HG03135 (cell line): ENCODE measurements around the gene STX2.
"Not testable (repeated sequence)": the region's sequence is repeated elsewhere in the genome, so short reads cannot be mapped to it uniquely, and the experiment has no call there.

Experiments
- ATAC-seq: cut with Tn5 transposase; IDR thresholded peaks from one replicate; pipeline ENCODE4 v1.9.1; 2021; ENCODE audit warnings: mild to moderate bottlenecking, moderate library complexity; ENCODE audit not compliant: unreplicated experiment

STX2 gene

DNA sequence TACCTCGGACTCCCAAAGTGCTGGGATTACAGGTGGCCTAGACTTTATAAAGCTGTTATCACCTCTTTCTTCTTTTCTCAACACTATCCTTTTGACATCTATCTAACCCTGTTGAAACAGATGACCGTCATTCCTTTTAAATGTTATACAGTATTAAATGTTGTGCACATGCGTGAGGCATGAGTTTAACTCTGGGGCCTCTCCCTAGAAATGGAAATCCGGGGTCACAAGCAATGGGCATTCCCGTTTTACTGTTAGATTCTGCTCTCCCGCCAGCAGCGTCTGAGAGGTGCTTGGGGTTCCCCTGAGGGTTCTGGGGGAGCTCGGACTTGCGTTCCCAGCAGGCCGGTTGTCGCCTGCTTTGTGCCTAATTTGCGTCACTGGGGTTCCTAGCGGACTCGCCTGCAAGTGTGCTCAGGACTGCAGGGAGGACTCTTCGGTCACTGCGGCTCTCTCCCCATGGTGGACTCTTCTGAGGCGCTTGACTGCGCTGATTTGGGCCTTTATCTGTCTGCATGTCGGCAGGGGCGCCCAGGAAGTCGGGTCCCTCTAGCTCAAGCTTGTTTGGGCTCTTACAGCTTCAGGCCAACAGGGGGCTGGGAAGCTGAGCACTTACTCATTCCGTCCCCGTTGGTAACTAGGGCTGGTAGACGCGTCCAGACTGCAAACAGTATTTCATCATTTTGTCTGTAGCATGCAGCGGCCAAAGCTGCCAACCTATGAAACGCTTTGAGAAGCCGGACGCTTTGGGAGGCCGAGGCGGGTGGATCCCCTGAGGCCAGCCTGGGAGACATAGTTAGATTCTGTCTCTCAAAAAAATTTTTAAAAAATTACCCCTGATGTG is 31.6 kb upstream of the STX2 start:
- ATAC-seq = peak; percentile 45

DNA sequence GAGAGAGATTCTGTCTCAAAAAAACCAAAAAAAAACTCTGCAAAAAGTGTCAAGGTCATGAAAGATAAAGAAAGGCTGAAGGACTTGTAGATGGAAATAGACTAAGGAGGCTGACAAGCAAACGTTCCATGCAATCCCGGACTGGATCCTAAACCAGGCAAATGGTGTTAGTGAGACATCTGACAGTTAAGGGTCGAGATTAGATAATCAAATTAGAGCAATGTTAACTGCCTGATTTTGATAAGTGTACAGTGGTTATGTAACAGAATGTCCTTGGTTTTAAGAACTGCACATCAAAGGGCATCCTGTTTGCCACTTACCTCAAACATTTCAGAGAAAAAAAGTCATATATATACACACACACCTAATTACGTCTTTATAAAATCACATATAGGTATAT is 29.4 kb upstream of the STX2 start:
- ATAC-seq = no peak

DNA sequence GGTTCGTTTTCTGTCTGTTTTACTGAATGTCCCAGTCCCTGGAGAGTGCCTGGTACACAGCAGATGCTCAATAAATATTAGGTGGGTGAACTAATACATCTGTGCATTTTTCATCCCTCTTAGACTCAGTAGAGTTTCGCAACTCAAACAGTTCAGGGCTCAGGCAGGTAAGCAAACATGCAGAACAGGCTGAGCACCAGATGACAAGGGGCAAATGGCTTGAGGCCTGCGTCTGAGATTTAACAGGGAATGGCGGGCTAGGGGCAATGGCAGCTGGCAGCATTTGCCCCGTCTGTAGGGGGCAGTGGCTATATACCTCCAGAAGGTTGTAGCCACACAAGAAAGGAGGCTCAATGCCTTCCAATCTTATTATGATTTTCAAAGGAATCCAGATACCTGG is 24.2 kb upstream of the STX2 start:
- ATAC-seq = no peak

DNA sequence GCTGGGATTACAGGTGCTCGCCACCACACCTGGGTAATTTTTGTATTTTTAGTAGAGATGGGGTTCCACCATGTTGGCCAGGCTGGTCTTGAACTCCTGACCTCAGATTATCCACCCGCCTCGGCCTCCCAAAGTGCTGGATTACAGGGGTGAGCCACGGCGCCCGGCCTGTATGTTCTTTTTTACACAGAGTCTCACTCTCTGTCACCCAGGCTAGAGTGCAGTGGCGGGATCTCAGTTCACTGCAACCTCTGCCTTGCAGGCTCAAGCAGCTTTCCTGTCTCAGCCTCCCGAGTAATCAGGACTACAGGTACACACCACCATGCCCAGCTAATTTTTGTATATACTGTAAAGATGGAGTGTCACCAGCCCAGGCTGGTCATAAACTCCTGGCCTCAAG is 23.7 kb upstream of the STX2 start:
- ATAC-seq = not testable (repeated sequence)

DNA sequence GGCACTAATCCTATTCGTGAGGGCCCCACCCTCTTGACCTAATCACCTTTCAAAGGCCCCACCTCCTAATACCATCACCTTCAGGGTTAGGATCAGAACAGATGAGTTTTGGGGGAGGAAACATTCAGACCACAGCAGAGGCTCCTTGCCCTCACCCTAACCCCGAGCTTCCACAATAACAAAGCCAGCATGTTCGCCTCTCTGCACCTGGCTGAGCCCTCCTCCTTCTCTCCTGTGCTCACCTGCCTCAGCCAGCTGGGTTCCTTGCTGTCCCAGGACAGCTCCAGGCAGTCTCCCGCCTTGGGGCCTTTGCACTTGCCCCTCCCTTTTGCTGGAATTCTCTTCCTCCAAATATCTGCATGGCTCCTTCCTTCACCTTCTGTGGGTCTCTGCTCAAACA is 23.1 kb upstream of the STX2 start:
- no peak for ATAC-seq

DNA sequence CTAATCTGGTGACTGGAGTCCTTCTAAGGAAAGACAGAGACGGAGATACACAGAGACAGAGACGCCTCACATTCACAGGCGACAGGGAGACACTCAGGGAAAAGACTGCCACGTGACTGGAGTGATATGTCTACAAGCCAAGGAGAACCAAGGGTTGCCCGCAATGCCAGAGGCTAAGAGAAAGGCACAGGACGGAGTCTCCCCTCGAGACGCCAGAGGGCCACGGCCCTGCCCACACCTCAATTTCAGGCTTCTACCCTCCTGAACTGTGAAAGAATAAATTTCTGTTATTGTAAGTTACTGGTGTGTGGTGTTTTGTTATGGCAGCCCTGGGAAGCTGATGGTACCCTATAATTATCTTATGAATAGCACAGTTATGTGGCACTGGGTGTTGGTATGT is 21.3 kb upstream of the STX2 start:
- no peak for ATAC-seq

DNA sequence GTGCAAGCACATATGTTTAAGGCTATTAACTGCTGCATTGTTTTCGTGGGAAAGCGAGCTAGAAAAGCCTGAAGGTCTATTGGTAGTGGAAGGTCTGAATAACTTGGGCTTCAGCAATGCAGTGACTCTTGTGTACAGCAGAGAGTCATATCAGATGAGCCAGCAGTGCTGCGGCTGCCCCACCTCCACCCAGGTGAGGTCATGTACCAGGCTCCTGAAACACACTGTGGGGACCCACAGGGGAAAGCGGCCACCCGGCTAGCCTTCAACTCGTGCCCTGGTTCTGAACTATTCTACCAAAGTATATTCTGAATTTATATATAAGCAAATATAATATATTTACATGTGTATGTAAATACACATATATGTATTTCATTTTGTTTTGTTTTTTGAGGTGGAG is 20.1 kb upstream of the STX2 start:
- no peak for ATAC-seq

DNA sequence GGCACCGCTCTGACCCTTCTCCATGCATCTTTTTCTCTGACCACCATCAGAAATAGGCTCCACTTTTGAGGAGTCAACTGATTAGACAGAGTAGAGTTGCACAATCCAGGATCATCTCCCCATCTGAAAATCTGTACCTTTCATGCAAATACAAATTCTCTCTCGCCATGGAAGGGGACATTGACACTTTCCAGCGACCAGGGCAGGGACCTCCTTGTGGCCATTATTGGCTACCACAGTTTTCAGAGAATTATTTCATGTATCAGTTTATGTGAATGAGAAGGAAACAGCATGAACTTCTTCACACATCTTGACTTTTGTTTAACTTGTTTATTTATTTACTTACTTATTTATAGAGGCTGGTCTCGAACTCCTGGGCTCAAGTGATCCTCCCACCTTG is 19.0 kb upstream of the STX2 start:
- no peak for ATAC-seq

DNA sequence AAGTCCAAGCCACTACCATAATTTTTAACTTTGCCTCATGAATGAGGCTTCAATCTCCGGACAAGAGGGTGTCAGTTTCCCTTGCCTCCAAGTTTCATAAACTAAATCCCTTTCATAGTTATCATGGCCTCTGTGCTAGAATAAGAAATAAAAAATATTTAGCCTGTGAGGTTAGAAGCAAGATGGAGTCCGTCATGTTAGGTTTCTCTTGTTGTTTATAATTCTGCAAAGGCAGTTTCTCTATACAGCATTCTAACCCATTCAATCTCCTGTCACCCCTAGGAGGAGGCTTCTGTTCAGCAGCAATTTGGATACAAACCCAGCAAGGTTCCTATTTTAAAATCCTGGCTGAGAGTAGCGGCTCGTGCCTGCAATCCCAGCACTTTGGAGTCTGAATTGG is 17.0 kb upstream of the STX2 start:
- no peak for ATAC-seq

DNA sequence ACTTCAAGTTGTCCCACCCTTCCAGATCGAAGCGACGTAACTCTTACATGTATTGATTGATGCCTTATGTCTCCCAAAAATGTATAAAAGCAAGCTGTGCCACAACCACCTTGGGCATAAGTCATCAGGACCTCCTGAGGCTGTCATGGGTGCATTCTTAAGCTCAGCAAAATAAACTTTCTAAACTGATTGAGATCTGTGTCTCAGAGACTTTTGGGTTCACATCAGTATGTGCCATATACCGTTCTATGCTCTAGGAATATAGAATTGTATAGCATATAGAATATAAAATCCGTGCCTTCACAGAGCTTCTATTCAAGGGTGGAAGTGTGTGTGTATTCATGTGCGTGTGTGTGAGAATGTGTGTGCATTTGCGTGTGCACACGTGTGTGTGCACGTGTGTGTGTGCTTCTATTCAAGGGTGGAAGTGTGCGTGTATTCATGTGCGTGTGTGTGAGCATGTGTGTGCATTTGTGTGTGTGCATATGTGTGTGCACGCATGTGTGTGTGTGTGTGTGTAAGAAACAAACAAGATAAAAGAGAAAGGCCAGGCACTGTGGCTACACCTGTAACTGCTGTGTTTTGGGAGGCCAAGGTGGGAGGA is 11.5 kb upstream of the STX2 start:
- no peak for ATAC-seq

DNA sequence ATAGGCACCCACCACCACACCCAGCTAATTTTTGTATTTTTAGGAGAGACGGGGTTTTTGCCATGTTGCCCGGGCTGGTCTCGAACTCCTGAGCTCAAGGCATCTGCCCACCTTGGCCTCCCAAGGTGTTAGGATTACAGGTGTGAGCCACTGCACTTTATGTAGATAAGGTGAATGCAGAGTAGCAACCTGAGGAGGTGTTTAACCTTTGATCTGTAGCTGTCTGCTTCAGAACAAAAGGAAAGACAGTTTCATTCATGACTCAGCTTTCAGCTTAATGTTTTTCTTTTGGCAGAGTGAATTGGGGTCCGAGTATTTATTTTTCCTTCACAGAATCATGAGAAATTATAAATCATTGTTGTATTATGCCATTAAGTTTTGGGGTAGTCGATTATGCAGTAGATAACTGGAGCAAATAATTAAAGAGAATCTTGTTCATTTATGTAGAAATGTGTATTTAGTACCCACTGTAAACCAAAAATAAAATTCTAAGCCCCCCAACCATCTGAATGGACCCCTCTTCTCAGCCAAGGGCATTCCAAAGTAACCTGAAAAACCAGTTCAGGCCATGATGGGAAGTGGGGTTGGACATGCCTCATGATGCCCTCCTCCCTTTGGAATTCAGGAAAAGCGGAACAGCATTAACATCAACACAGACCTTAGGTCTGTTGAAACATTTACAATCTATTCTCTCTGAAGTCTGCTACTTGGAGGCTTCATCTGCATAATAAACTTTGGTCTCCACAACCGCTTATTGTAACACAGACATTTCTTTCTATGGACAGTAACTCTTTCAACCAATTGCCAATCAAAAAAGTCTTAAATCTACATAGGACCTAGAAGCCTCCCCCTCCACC is 10.7 kb upstream of the STX2 start:
- ATAC-seq = no peak

DNA sequence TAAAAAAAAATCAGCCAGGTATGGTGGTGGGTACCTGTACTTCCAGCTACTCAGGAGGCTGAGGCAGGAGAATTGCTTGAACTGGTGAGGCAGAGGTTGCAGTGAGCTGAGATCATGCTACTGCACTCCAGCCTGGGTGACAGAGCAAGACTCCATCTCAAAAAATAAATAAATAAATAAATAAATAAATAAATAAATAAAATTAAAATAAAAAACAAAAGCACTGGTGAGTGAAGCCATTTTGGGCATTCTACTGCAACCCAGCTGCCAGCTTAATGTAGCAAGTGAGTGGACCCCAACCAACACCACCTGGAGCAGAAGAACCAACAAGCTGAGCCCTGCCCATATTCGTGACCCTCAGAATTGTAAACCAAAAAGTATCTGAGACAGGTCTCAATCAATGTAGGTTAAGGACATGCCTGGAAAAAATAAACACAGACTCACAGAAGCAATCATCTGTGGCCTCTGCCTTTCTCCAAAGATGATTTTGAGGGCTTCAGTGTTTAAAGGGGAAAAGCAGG is 9.8 kb upstream of the STX2 start:
- ATAC-seq = not testable (repeated sequence)

DNA sequence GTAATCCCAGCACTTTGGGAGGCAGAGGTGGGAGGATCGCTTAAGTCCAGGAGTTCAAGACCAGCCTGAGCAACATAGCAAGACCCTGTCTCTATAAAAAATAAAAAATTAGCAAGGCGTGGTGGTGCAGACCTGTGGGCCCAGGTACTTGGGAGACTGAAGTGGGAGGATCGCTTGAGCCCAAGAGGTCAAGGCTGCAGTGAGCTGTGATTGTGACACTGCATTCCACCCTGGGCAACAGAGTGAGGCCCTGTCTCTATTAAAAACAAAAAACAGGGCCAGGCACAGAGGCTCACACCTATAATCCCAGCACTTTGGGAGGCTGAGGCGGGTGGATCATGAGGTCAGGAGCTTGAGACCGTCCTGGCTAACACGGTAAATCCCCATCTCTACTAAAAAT is 9.1 kb upstream of the STX2 start:
- ATAC-seq = not testable (repeated sequence)

DNA sequence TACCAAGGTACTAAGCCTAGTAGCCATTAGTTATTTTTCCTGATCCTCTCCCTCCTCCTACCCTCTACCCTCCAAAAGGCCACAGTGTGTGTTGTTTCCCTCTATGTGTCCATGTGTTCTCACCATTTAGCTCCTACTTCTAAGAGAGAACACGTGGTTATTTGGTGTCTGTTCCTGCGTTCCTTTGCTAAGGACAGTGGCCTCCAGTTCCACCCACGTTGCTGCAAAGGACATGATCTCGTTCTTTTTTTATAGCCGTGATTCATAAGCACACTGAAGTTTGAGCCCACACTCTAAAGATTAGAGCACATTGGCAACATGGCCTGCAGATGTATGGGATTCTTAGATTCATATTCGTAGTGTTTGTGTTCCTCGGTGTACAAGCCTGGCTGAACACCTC is 8.1 kb upstream of the STX2 start:
- no peak for ATAC-seq

DNA sequence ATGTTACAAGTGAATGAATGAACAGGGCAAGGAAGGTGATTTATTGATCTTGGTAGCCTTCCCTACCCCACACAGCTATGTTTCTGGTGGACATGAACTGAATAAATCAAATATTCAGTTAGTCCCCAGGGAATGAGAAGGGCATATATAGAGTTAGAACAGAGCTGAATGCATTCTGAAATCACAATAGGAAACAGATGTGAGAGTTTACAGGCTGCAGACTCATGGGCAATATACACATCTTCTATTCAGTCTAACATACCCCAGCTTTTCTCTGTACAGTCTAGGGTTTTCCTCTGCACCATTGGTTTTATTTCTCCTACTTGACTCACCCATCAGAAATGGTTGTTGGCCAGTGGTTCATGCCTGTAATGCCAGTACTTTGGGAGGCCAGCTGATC is 7.3 kb upstream of the STX2 start:
- ATAC-seq = no peak

DNA sequence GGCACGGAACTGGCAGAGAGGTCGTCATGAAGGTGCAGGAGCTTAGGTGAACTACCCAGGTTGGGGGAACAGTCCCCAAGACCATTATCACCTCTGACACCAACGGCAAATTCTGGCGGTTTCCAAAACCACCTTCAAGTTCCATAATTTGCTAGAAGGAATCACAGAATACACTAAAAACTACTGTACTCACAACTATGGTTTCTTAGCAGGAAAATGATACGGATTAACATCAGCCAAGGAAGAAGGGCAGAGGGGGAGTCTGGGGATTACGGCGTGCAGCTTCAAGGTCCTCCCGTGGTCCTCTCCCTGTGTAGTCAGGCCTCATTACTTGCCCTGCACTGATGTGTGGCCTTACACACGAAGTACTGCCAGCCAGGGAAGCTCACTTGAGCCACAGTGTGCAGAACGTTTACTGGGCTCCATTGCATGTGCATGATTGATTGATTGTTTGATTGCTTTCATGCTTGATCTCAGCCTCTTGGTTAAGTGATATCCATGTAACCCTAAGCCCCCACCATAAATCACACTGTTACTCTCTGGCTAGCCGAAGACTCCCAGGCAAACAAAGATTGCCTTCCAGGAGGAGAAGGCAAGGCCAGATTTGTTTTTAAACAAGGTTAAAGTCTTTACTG is 837 bp upstream of the STX2 start:
- ATAC-seq = no peak

DNA sequence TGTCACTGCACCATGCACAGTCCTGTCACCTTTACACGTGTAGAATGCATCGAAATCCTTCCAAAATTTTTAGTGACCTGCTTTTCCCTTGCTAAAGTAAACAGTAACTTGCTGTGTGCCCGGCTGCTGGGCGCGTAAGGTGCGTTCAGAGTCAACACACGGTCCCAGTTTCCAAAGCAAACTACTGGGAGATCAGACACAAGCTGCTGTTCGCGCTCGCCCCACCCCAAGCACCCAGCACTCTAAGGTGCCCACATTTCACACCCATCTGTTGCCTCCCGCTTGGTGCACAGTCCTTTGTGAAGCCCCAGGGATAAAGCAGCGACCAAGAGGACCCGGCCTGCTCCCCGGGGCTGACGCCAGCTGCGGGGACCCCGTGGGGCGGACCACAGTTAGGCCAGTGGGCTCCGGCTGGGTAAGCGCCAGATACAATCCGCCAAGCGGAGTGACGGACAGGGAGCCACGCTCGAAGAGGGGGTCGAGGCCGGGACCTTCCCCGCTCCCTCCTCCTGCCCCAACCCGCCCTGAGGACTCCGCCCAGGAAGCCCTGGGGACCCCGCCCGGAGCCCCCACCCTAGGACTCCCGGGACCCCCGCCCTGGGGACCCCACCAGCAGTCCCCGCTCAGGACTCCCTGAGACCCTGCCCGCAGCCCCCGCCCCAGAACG is 633 bp downstream of the STX2 start:
- peak; percentile 28 for ATAC-seq

DNA sequence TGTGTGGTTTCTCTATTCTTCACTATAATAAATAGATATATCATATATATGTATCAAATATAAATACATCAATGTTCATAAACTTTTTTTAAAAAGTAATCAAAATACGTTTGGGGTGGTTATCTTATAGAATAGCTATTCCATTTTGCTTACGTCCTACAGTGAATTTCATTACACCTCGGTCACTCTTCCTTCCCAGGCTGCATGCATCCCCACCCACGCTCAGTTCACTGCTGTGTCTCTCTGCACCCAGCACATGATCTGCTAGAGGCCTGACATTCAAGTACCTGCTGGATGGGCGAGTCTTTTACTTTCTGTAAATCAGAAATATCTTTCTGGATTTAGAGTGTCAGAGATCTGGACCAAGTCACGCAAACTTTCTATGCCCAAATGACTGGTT is 3.6 kb downstream of the STX2 start:
- ATAC-seq = no peak

DNA sequence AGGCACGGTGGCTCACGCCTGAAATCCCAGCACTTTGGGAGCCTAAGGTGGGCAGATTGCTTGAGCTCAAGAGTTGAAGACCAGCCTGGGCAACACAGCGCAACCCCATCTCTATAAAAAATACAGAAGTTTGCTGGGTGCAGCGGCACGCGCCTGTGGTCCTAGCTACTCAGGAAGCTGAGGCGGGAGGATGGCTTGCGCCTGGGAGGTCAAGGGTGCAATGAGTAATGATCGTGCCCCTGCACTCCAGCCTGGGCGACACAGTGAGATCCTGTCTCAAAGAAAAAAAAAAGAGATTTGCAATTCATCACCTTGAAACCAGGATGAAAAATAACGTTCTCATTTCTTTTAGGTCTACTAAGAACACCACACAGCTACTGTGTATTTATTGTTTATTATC is 4.0 kb downstream of the STX2 start:
- no peak for ATAC-seq

DNA sequence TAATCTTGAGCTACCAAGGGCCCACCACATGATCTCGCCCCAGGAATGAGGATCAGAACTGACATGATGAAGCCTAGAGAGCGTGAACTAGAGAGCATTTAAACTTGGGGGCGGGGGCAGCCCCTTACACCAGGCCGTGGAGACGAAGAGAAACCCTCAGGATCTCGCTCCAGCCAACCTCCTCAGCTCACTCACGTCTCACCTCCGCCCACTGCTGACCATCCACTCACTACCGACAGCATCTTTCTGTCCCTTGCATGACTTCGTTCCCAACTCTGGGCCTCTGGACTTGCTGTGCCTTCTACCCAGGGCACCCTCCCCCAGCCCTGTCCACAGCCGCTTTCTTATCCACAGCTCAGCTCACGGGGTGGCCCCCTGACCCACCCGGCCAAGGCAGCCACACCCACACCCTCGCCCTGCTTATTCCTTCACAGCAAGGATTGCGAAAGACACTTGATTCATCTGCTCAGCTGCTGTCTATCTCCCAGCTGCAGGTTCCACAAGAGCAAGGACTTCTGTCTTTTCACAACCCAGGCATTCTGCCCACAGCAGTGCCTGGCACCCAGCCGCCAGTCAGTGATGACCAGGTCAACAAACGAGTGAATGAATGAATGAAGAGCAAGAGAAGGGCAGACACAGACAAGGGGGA is 6.4 kb downstream of the STX2 start:
- ATAC-seq = no peak
